BJ (cell line): ENCODE data around the gene RHOV. TPM values are rescaled to one million over a fixed set of nuclear protein-coding genes. Genes with fewer than 3 reads are reported as not detected.
A peak's percentile ranks its signal among the peaks of the same experiment; 100 is the strongest.

Experiments used
- CTCF ChIA-PET: fragments of 350-600 bp; formaldehyde crosslinking; extraction: SDS; loops from one replicate; lab custom pipeline; 2021; ENCODE audit warnings: antibody characterized with exemption, inconsistent platforms; lab: Yijun Ruan, JAX
- POLR2A ChIA-PET: fragments of 300-600 bp; sonication (Branson Sonifier 250); formaldehyde crosslinking; extraction: SDS; loops from one replicate; lab custom pipeline; 2021; ENCODE audit warnings: antibody characterized with exemption; lab: Charles Lee
- DNase-seq: peaks from one replicate; pipeline ENCODE4 v3.0.0-alpha.2; 2011; ENCODE audit warnings: low read depth
- H3K27me3 ChIP-seq: 2 replicates; pipeline ENCODE4 v1.6.0; 2011; ENCODE audit warnings: low read length; ENCODE audit not compliant: control insufficient read depth, insufficient read depth
- H3K36me3 ChIP-seq: 2 replicates; pipeline ENCODE4 v1.5.1; 2011; ENCODE audit warnings: low read length; ENCODE audit not compliant: control insufficient read depth, insufficient read depth
- H3K4me3 ChIP-seq: 2 replicates; pipeline ENCODE4 v1.5.1; 2011; ENCODE audit warnings: low read depth, mild to moderate bottlenecking, control low read depth, low read length
- CTCF ChIP-seq: IDR thresholded peaks from 2 replicates; pipeline ENCODE4 v1.5.1; 2011; ENCODE audit warnings: low read depth, mild to moderate bottlenecking, control low read depth, inconsistent platforms, low read length, moderate library complexity; ENCODE audit not compliant: insufficient read depth
- polyA plus RNA-seq: library from polyadenylated mRNA; depleted of rRNA; stranded (reverse); fragments of >200 nt; gene quantifications from 2 replicates; pipeline ENCODE4 v1.2.3, GENCODE V29; 2011

RHOV gene
- polyA plus RNA-seq, 1 experiment = 0.28 TPM

- no peak for TF ChIP-seq CTCF
- Histone ChIP-seq H3K27me3 (no peaks in the 10 kb centered on the region), H3K36me3 (no peaks in the 10 kb centered on the region), H3K4me3 (no peak overlapping the region)
- DNase-seq = no peak
- ChIA-PET POLR2A (no interaction called here), CTCF (interaction anchor here (0.9 to 10.1 kb wide), 5 partner anchors 9 to 109 kb away, joined by 5 to 309 read pairs (median 21); no protein-coding TSS in a partner anchor)
Measured at GRCh38 chr15:40911141-40911540, 37.1 kb upstream of the RHOV start.

- no peaks in the 10 kb centered on the region for H3K27me3 ChIP-seq
- CTCF ChIA-PET = interaction anchor here (0.5 to 10.1 kb wide), 8 partner anchors 15 to 276 kb away, joined by 3 to 309 read pairs (median 6); partner anchors contain the start of gene VPS18
- H3K36me3 ChIP-seq = no peaks in the 10 kb centered on the region
- POLR2A ChIA-PET = interaction anchor here (0.6 to 1.0 kb wide), 3 partner anchors 43 to 149 kb away, joined by 3 to 6 read pairs (median 5); partner anchors contain the start of gene CHAC1
- no peak overlapping the region for H3K4me3 ChIP-seq
- TF ChIP-seq CTCF = no peak
- peak; percentile 60 for DNase-seq
Measured at GRCh38 chr15:40909662-40910630, 35.9 kb upstream of the RHOV start.

- no peaks in the 10 kb centered on the region for H3K27me3 ChIP-seq
- CTCF ChIA-PET = interaction anchor here (1.1 to 10.1 kb wide), 7 partner anchors 12 to 134 kb away, joined by 4 to 309 read pairs (median 12); partner anchors contain the start of genes DLL4 and VPS18
- POLR2A ChIA-PET = no interaction called here
- TF ChIP-seq CTCF = no peak
- H3K4me3 ChIP-seq = no peak overlapping the region
- H3K36me3 ChIP-seq = peaks cover 8% of the 10 kb centered on the region
- DNase-seq = no peak
Measured at GRCh38 chr15:40908095-40908494, 34.1 kb upstream of the RHOV start.

- no peak for DNase-seq
- ChIA-PET CTCF (interaction anchor here (0.5 to 10.1 kb wide), 13 partner anchors 9 to 208 kb away, joined by 3 to 309 read pairs (median 8); partner anchors contain the start of genes CHAC1, DLL4 and VPS18), POLR2A (no interaction called here)
- no peak for TF ChIP-seq CTCF
- no peak overlapping the region for H3K4me3 ChIP-seq
- peaks cover 16% of the 10 kb centered on the region for H3K36me3 ChIP-seq
- no peaks in the 10 kb centered on the region for H3K27me3 ChIP-seq
Measured at GRCh38 chr15:40906991-40907802, 33.2 kb upstream of the RHOV start.
